NCI-H526 (cell line): Measurements from ENCODE around the gene MAPK9.

Source experiments
- DNase-seq, 2 experiments: peaks; one replicate each; lab custom pipeline; 2025; lab: John Stamatoyannopoulos, UW

MAPK9 gene

GRCh38 chr5:180291943-180292831, at the start of gene MAPK9:
Gene MAPK9 (minus strand): TSS chr5:180292083. CDS start chr5:180280561, 11,522 bp downstream.
- peak; percentile 5 to 82 for DNase-seq

- no peak for DNase-seq
These were observed 49.7 kb upstream of the MAPK9 start for GRCh38 chr5:180341595-180341994.

- DNase-seq = no peak
These were observed 49.0 kb upstream of the MAPK9 start for GRCh38 chr5:180340856-180341255.

- no peak for DNase-seq
These were observed 47.8 kb upstream of the MAPK9 start for GRCh38 chr5:180339583-180340183.

GRCh38 chr5:180338001-180338707, 46.3 kb upstream of the MAPK9 start:
- DNase-seq = no peak

- no peak for DNase-seq
These were observed 44.5 kb upstream of the MAPK9 start for GRCh38 chr5:180336234-180337020.

GRCh38 chr5:180335614-180336233, 43.8 kb upstream of the MAPK9 start:
- DNase-seq = no peak

GRCh38 chr5:180334751-180335613, 43.1 kb upstream of the MAPK9 start:
- no peak for DNase-seq

- DNase-seq = no peak
These were observed 42.3 kb upstream of the MAPK9 start for GRCh38 chr5:180334176-180334575.

- no peak for DNase-seq
These were observed 41.8 kb upstream of the MAPK9 start for GRCh38 chr5:180333661-180334060.

- DNase-seq = no peak
These were observed 41.0 kb upstream of the MAPK9 start for GRCh38 chr5:180332861-180333260.

- DNase-seq = no peak
These were observed 40.2 kb upstream of the MAPK9 start for GRCh38 chr5:180332051-180332517.

GRCh38 chr5:180331647-180331950, 39.7 kb upstream of the MAPK9 start:
- DNase-seq = no peak

- DNase-seq = no peak
These were observed 39.1 kb upstream of the MAPK9 start for GRCh38 chr5:180330810-180331646.

- no peak for DNase-seq
These were observed 38.4 kb upstream of the MAPK9 start for GRCh38 chr5:180330270-180330648.

- no peak for DNase-seq
These were observed 37.9 kb upstream of the MAPK9 start for GRCh38 chr5:180329606-180330269.

- DNase-seq = no peak
These were observed 37.2 kb upstream of the MAPK9 start for GRCh38 chr5:180329138-180329435.

GRCh38 chr5:180328296-180329137, 36.6 kb upstream of the MAPK9 start:
- peak; percentile 72 to 84 for DNase-seq
